GM12872 (cell line): ENCODE data around the gene KNTC1.

Experiments used
- TF ChIP-seq, protein P1 (sequence below): IDR thresholded peaks from 3 replicates; pipeline ENCODE4 v1.5.1; 2011; ENCODE audit warnings: low read depth, mild to moderate bottlenecking, low read length, moderate library complexity; ENCODE audit not compliant: insufficient read depth

KNTC1 gene

DNA sequence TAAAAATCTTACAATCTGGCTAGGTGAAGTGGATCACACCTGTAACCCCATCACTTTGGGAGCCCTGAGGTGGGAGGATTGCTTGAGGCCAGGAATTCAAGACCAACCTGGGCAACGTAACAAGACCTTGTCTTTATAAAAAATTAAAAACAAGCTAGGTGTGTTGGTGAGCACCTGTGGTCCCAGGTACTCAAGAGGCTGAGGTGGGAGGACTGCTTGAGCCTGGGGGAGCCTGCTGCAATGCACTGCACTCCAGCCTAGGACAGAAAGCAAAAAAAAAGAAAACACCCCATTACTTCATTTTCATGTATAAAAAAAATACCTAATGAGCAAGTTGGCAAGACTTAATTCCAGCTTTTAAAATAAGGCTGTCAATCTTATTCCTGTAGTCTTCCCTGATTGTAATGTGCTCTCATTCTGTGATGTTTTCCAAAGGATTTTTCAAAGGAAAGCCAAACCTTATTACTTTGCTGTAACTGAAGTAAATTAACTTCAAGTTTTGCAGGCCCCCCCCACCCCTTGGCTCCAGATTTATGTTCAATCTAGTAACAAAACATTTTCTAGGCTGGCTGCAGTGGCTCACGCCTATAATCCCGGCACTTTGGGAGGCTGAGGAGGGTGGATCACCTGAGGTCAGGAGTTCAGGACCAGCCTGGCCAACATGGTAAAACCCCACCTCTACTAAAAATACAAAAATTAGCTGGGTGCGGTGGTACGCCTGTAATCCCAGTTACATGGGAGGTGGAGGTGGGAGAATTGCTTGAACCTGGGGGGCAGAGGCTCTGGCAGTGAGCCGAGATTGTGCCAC, 23.1 kb upstream of the KNTC1 start:
- TF ChIP-seq, protein P1, sequence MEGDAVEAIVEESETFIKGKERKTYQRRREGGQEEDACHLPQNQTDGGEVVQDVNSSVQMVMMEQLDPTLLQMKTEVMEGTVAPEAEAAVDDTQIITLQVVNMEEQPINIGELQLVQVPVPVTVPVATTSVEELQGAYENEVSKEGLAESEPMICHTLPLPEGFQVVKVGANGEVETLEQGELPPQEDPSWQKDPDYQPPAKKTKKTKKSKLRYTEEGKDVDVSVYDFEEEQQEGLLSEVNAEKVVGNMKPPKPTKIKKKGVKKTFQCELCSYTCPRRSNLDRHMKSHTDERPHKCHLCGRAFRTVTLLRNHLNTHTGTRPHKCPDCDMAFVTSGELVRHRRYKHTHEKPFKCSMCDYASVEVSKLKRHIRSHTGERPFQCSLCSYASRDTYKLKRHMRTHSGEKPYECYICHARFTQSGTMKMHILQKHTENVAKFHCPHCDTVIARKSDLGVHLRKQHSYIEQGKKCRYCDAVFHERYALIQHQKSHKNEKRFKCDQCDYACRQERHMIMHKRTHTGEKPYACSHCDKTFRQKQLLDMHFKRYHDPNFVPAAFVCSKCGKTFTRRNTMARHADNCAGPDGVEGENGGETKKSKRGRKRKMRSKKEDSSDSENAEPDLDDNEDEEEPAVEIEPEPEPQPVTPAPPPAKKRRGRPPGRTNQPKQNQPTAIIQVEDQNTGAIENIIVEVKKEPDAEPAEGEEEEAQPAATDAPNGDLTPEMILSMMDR = no peak

DNA sequence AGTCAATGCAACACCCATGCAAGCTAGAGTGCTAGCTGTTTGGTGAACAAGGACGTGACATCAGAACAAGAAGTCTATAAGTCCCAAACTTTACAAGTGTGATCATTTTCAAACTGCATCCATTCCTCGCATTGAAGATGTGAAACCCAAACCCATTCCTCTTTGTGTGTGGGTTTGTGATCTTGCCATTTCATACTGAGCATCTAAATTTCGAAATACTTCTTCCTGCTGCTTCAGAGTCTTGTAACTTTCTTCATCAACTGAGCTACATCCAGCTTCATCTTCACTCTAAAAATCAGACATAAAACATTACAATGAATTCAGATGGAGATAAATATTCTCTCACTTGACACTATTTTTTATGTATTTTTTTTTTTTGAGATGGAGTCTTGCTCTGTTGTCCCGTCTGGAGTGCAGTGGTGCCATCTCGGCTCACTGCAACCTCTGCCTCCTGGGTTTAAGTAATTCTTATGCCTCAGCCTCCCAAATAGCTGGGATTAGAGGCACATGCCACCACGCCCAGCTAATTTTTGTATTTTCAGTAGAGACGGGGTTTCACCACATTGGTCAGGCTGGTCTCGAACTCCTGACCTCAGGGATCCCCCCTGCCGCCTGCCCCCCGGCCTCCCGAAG, 21.5 kb upstream of the KNTC1 start:
- TF ChIP-seq, protein P1 = no peak

DNA sequence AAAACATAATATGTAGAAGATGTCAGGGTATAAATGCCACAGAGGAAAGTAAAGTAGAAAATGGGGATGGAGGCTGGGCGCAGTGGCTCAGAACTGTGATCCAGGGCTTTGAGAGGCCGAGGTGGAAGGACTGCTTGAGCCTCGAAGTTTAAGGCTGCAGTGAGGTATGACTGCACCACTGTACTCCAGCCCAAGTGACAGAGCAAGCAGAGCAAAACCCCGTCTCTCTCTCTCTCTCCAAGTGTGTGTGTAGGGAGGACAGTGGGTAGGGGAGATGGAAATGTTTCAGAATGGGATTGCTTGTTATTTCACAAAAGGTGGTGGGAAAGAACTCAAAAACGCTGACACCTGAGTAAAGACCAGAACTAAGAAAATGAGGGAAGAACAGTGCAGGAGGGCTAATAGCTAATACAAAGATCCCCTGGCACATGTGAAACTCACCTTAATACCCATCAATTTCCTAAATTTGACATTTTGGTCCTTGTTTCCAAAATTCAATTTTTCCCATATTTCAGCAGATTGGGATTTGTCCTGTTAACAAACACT, 20.6 kb upstream of the KNTC1 start:
- TF ChIP-seq, protein P1 = no peak

DNA sequence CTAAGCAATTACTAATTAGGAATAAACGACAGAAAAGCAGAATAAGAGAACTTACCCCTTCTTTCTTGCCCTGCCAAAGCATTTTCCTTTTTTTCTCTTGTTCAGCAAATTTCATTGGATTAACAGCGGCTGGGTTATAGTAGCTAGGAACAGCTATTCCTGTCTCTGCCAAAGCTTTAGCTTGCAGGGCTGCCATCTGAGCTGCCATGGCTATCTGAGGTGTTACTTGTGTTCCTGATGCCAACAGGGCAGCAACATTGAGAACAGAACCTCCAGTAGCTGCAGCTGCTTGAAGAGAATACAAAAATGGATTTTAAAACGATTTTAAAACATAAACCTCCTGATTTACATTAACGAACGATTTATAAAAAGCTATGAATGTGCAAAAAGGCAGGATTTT, 18.9 kb upstream of the KNTC1 start:
- TF ChIP-seq, protein P1 = no peak

DNA sequence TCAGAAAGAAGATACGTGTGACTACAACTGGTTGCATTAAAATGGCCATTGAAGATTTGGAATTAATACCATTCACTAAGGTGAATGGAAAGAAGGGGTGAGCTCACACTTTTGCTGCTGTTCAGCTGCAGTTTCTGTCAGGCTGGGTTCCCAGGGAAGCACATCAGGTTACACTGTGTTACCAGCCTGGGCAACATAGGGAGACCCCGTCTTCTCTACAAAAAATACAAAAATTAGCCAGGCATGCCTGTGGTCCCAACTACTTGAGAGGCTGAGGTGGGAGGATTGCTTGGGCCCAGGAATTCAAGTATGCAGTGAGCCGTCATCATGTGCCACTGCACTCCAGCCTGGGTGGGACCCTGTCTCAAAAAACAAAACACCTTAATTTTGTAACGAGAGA, 13.4 kb upstream of the KNTC1 start:
- TF ChIP-seq, protein P1 = no peak

DNA sequence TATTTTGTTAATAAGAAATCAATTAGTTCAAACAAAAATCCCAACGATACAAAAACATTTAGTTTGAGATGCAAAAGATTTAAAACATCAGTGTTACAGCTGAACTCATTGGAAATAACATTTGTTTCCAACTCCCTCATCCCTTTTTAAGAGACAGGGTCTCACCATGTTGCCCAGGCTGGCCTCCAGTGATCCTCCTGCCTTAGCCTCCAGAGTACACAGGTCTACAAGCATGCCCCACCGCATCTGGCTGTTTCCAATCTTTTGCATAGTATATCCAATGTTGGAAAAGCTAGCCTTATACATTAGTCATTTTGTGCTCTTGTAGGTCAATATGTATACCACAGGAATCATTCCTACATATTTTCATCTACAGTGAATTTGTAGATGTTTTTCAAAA, 11.8 kb upstream of the KNTC1 start:
- TF ChIP-seq, protein P1 = no peak

DNA sequence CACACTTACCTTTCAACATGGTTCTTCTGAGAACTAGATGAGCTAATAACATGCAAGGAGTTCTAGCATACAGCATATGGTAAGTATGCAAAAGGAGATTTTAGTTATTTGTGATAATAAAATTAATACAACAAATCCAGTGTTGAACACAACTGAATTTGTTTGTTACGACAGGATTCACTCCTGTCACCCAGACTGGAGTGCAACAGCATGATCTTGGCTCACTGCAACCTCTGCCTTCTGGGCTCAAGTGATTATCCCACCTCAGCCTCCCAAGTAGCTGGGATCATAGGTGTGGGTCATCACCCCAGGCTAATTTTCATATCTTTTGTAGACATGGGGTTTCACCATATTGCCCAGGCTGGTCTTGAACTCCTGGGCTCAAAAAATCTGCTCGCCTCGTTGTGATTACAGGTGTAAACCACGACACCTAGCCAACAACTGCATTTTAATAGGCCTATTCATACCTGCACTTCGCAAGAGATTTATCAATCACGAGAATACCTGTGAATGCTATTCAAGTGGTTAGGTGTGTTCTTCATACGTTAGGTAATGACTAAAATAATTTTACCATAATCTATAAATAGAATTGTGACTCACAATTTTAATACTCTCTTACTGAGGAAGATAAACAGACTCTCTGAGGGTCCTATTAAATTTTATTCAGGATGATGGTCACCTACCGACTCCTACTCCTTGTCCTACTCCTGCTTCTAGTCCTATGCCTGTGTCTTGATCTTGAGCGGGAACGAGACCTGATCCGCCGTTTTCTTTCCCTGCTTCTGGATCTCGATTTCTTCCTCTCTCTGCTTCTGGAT, 10.3 kb upstream of the KNTC1 start:
- TF ChIP-seq, protein P1 = no peak
